Esophagus (tissue), 2 donors: ENCODE measurements around the gene PCDHGA12. TPM values are rescaled to one million over a fixed set of nuclear protein-coding genes. Genes with fewer than 3 reads are reported as not detected.
"Not testable (repeated sequence)": the region's sequence is repeated elsewhere in the genome, so short reads cannot be mapped to it uniquely, and the experiment has no call there.

ENCODE experiments used
- H3K27ac ChIP-seq, 2 donors: one replicate each; pipeline ENCODE4 v1.5.1; 2013; ENCODE audit warnings: low read depth in 2 of 2, mild to moderate bottlenecking in 2 of 2, inconsistent platforms in 1 of 2, low read length in 1 of 2, moderate library complexity in 1 of 2
- H3K27me3 ChIP-seq, 2 donors: one replicate each; pipeline ENCODE4 v1.6.1; 2013; ENCODE audit warnings: low read length in 2 of 2, control low read depth in 1 of 2, mild to moderate bottlenecking in 1 of 2; ENCODE audit not compliant: insufficient read depth in 2 of 2, control insufficient read depth in 1 of 2
- H3K36me3 ChIP-seq, 2 donors: one replicate each; pipeline ENCODE4 v1.6.1; 2013; ENCODE audit warnings: low read length in 1 of 2; ENCODE audit not compliant: control insufficient read depth in 2 of 2, insufficient read depth in 2 of 2
- H3K4me1 ChIP-seq, 2 donors: one replicate each; pipeline ENCODE4 v1.6.1; 2013; ENCODE audit warnings: low read length in 1 of 2; ENCODE audit not compliant: control insufficient read depth in 2 of 2, insufficient read depth in 2 of 2
- H3K4me3 ChIP-seq, 2 donors: one replicate each; pipeline ENCODE4 v1.5.1; 2013; ENCODE audit warnings: low read length in 2 of 2, mild to moderate bottlenecking in 2 of 2, low read depth in 1 of 2, moderate library complexity in 1 of 2
- H3K9me3 ChIP-seq, 2 donors: one replicate each; pipeline ENCODE4 v1.6.1; 2013; ENCODE audit warnings: mild to moderate bottlenecking in 2 of 2, low read depth in 1 of 2, low read length in 1 of 2, moderate library complexity in 1 of 2; ENCODE audit not compliant: control insufficient read depth in 2 of 2, insufficient read depth in 1 of 2
- WGBS, 2 donors: extraction: QIAGEN DNeasy Blood & Tissue Kit; methylation state at CpG; one replicate each; pipeline ENCODE4 v1.1.7; 2013; 5-methylcytosine and 5-hydroxymethylcytosine counted together
- polyA plus RNA-seq, 2 donors: library from polyadenylated mRNA; stranded (reverse); fragments of 200-250 nt; gene quantifications; one replicate each; pipeline ENCODE4 v1.2.3, GENCODE V29; 2013
- donor health status: healthy with polysubstance abuse.
- donor health status: Bipolar disorder and iron deficiency.

Gene PCDHGA12
- polyA plus RNA-seq, 2 donors: 0.34 to 0.65 TPM

DNA sequence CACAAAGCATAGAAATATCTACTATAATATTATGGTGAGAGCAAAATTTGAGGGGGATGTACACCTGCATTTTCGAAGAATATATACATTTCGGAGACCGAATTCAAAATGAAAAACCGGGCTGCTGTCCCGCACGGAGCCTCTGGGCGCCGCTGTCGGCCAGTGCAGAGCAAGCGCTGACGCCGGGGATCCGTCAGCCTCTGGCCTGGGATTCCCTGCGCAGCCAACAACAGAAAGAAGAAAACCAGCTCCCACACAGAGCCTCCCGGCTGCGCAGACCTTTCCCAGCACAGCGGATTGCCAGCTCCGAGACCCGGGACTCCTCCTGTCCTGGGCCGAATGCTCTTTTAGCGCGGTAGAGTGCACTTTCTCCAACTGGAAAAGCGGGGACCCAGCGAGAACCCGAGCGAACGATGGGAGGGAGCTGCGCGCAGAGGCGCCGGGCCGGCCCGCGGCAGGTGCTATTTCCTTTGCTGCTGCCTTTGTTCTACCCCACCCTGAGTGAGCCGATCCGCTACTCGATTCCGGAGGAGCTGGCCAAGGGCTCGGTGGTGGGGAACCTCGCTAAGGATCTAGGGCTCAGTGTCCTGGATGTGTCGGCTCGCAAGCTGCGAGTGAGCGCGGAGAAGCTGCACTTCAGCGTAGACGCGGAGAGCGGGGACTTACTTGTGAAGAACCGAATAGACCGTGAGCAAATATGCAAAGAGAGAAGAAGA is 22.4 kb upstream of the PCDHGA12 start, which contains the start of gene PCDHGB6:
TSS of gene PCDHGB6 (plus strand) at position 232 of the 716 bp plus-strand sequence. CDS start at position 414, 182 bp downstream.
- H3K4me3 ChIP-seq: peak within 1 kb of the TSS in 1 of 2 donors; percentile 22
- not testable (repeated sequence) for H3K27me3 ChIP-seq

DNA sequence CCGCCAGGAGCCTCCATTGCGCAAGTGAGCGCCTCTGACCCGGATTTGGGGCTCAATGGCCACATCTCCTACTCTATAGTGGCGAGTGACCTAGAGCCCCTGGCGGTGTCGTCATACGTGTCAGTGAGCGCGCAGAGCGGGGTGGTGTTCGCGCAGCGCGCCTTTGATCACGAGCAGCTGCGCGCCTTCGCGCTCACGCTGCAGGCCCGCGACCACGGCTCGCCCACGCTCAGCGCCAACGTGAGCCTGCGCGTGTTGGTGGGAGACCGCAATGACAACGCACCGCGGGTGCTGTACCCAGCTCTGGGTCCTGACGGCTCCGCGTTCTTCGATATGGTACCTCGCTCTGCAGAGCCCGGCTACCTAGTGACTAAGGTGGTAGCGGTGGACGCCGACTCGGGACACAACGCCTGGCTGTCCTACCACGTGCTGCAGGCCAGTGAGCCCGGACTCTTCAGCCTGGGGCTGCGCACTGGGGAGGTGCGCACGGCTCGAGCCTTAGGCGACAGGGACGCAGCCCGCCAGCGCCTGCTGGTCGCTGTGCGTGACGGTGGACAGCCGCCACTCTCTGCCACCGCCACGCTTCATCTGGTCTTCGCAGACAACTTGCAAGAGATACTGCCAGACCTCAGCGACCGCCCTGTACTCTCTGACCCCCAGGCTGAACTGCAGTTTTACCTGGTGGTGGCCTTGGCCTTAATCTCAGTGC is 20.6 kb upstream of the PCDHGA12 start:
- peaks cover 41 to 52% of the 10 kb centered on the region in 2 donors for H3K9me3 ChIP-seq
- H3K4me3 ChIP-seq: no peak overlapping the region
- H3K4me1 ChIP-seq: peaks cover 0 to 3% of the 10 kb centered on the region in 2 donors
- WGBS, 2 donors: 25 to 34% methylated on average over 60 to 64 of the region's 64 CpGs
- H3K27me3 ChIP-seq: peaks cover 0 to 8% of the 10 kb centered on the region in 2 donors
- H3K36me3 ChIP-seq: no peaks in the 10 kb centered on the region
- H3K27ac ChIP-seq: no peak overlapping the region

More for the DNA sequence above, 22.4 kb upstream of the PCDHGA12 start, which contains the start of gene PCDHGB6:
- H3K36me3 ChIP-seq, H3K4me1 ChIP-seq, H3K27ac ChIP-seq: not testable (repeated sequence)
- H3K9me3 ChIP-seq: peaks cover 42 to 52% of the 10 kb centered on the region in 2 donors
- WGBS, 2 donors: 15 to 18% methylated on average over 48 to 51 of the region's 51 CpGs

DNA sequence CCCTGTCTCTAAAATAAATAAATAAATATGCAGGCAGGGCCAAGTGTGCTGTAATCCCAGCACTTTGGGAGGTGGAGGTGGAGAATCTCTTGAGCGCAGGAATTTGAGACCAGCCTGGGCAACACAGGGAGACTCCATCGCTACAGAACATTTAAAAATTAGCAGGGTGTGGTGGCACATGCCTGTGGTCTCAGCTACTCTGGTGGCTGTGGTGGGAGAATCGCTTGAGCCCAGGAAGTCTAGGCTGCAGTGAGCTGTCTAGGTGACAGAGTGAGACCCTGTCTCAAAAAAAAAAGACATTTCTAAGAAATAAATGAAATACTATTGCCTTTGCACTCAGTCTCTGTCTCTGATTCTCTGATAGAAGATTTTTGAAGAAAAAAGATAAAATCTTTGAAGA is 18.7 kb upstream of the PCDHGA12 start:
- no peak overlapping the region for H3K4me3 ChIP-seq
- 50 to 64% methylated on average over 3 of the region's 3 CpGs for WGBS, 2 donors
- H3K9me3 ChIP-seq: peaks cover 40 to 48% of the 10 kb centered on the region in 2 donors

DNA sequence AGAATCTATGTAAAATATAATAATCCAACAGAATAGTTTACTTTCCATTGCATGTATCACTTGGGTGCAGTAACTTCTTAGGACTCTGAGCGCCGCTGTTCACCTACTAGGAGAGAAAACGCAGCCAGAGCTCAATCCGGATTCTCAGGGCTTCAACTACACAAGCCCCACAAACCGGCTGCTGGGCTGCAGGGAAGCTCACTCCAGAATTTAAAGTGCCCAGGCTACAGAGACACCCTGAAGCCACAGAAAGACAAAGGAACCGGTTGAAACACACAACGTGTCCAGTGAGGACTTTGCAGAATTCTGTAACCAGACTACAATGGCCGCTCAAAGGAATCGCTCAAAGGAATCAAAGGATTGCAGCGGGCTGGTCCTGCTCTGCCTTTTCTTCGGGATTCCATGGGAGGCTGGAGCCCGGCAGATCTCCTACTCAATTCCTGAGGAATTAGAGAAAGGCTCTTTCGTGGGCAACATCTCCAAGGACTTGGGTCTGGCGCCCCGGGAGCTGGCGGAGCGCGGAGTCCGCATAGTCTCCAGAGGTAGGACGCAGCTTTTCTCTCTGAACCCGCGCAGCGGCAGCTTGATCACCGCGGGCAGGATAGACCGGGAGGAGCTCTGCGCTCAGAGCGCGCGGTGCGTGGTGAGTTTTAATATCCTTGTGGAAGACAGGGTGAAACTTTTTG is 17.3 kb upstream of the PCDHGA12 start, which contains the start of gene PCDHGA10:
TSS of gene PCDHGA10 (plus strand) at position 134 of the 686 bp plus-strand sequence. CDS start at position 323, 189 bp downstream.
- peaks cover 0 to 8% of the 10 kb centered on the region in 2 donors for H3K27me3 ChIP-seq
- H3K4me3 ChIP-seq: peak within 1 kb of the TSS; percentile 25 to 37
- H3K27ac ChIP-seq: no peak within 1 kb of the TSS
- H3K36me3 ChIP-seq: no peaks in the 10 kb centered on the region
- no peaks in the 10 kb centered on the region for H3K4me1 ChIP-seq
- 20 to 22% methylated on average over 31 of the region's 31 CpGs for WGBS, 2 donors
- H3K9me3 ChIP-seq: peaks cover 40 to 48% of the 10 kb centered on the region in 2 donors

More for the DNA sequence above, 18.7 kb upstream of the PCDHGA12 start:
- H3K27ac ChIP-seq: no peak overlapping the region
- H3K27me3 ChIP-seq: peaks cover 0 to 8% of the 10 kb centered on the region in 2 donors
- H3K36me3 ChIP-seq: no peaks in the 10 kb centered on the region
- no peaks in the 10 kb centered on the region for H3K4me1 ChIP-seq

DNA sequence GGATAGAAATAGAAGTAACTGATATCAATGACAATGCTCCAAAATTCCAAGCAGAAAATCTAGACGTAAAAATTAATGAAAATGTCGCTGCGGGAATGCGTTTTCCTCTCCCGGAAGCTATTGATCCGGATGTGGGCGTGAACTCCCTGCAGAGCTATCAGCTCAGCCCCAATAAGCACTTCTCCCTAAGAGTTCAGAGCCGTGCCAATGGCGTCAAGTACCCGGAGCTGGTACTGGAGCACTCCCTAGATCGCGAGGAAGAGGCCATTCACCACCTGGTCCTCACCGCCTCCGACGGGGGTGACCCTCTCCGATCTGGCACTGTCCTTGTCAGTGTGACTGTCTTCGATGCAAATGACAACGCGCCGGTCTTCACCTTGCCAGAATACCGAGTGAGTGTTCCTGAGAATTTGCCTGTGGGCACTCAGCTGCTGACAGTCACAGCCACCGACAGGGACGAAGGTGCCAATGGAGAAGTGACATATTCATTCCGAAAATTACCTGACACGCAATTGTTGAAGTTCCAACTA is 16.7 kb upstream of the PCDHGA12 start:
- no peaks in the 10 kb centered on the region for H3K36me3 ChIP-seq
- H3K9me3 ChIP-seq: peaks cover 41 to 48% of the 10 kb centered on the region in 2 donors
- peak overlapping the region; percentile 25 to 37 for H3K4me3 ChIP-seq
- peaks cover 0 to 7% of the 10 kb centered on the region in 2 donors for H3K27me3 ChIP-seq
- H3K4me1 ChIP-seq: no peaks in the 10 kb centered on the region
- WGBS, 2 donors: 19 to 23% methylated on average over 25 of the region's 25 CpGs
- no peak overlapping the region for H3K27ac ChIP-seq

DNA sequence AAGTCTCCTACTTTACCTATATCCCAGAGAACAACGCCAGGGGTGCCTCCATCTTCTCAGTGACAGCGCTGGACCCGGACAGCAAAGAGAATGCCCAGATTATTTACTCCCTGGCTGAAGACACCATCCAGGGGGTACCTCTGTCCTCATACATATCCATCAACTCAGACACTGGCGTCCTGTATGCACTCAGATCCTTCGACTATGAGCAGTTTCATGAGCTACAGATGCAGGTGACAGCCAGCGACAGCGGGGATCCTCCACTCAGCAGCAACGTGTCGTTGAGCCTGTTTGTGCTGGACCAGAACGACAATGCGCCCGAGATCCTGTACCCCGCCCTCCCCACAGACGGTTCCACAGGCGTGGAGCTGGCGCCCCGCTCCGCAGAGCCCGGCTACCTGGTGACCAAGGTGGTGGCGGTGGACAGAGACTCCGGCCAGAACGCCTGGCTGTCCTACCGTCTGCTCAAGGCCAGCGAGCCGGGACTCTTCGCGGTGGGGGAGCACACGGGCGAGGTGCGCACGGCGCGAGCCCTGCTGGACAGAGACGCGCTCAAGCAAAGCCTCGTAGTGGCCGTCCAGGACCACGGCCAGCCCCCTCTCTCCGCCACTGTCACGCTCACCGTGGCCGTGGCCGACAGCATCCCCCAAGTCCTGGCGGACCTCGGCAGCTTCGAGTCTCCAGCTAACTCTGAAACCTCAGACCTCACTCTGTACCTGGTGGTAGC is 15.6 kb upstream of the PCDHGA12 start:
- peaks cover 47 to 50% of the 10 kb centered on the region in 2 donors for H3K9me3 ChIP-seq
- not testable (repeated sequence) for H3K36me3 ChIP-seq, H3K27ac ChIP-seq, H3K4me1 ChIP-seq, H3K27me3 ChIP-seq, H3K4me3 ChIP-seq
- WGBS, 2 donors: 30 to 32% methylated on average over 38 to 46 of the region's 46 CpGs

DNA sequence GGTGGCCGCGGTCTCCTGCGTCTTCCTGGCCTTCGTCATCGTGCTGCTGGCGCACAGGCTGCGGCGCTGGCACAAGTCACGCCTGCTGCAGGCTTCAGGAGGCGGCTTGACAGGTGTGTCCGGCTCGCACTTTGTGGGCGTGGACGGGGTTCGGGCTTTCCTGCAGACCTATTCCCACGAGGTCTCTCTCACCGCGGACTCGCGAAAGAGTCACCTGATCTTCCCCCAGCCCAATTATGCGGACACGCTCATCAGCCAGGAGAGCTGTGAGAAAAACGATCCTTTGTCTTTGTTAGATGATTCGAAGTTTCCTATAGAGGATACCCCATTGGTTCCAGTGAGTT is 15.1 kb upstream of the PCDHGA12 start:
- not testable (repeated sequence) for H3K27me3 ChIP-seq

DNA sequence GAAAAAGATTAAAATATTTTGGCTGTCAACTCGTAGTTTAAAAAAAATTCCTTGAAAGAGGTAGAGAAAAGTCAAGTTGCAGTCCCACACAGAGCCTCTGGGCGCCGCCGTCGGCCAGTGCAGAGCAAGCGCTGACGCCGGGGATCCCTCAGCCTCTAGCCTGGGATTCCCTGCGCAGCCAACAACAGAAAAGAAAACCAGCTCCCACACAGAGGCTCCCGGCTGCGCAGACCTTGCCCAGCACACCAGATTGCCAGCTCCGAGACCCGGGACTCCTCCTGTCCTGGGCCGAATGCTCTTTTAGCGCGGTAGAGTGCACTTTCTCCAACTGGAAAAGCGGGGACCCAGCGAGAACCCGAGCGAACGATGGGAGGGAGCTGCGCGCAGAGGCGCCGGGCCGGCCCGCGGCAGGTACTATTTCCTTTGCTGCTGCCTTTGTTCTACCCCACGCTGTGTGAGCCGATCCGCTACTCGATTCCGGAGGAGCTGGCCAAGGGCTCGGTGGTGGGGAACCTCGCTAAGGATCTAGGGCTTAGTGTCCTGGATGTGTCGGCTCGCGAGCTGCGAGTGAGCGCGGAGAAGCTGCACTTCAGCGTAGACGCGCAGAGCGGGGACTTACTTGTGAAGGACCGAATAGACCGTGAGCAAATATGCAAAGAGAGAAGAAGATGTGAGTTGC is 12.7 kb upstream of the PCDHGA12 start, which contains the start of gene PCDHGB7:
TSS of gene PCDHGB7 (plus strand) at position 184 of the 679 bp plus-strand sequence. CDS start at position 367, 183 bp downstream.
- 14 to 16% methylated on average over 46 of the region's 47 CpGs for WGBS, 2 donors
- H3K4me1 ChIP-seq, H3K36me3 ChIP-seq, H3K27me3 ChIP-seq: not testable (repeated sequence)
- H3K27ac ChIP-seq: peak within 1 kb of the TSS; percentile 13 to 21
- H3K4me3 ChIP-seq: peak within 1 kb of the TSS; percentile 35 to 44
- peaks cover 52 to 57% of the 10 kb centered on the region in 2 donors for H3K9me3 ChIP-seq

More for the DNA sequence above, 15.1 kb upstream of the PCDHGA12 start:
- 28 to 30% methylated on average over 24 of the region's 24 CpGs for WGBS, 2 donors
- H3K9me3 ChIP-seq: peaks cover 45 to 47% of the 10 kb centered on the region in 2 donors
- H3K36me3 ChIP-seq, H3K4me1 ChIP-seq, H3K4me3 ChIP-seq, H3K27ac ChIP-seq: not testable (repeated sequence)
